ENCODE results near the gene ANKS3.

ANKS3 gene

GRCh38 chr16:4646773-4647643, 87.1 kb downstream of the ANKS3 start:
- DNase-seq (ENCODE audit: low spot score), result no peak

Data from NAMALWA (cell line).